HAP-1 (cell line): ENCODE data around the gene TSPAN1.

Source experiments
- DNase-seq, 2 experiments: peaks; one replicate each; pipeline ENCODE4 v3.0.0-alpha.2; 2016 to 2020; ENCODE audit warnings: low spot score in 2 of 2
- H3K27me3 ChIP-seq: fragments of 250-450 bp; sonication (Bioruptor Pico); 2 replicates; pipeline ENCODE4 v1.5.1; 2020; ENCODE audit warnings: low read depth, mild to moderate bottlenecking, moderate library complexity
- H3K36me3 ChIP-seq: fragments of 250-450 bp; sonication (Bioruptor Pico); replicated peaks from 2 replicates; pipeline ENCODE4 v1.5.1; 2020; ENCODE audit warnings: mild to moderate bottlenecking
- H3K4me1 ChIP-seq: fragments of 250-450 bp; sonication (Bioruptor Pico); 2 replicates; pipeline ENCODE4 v1.5.1; 2020; ENCODE audit warnings: mild to moderate bottlenecking
- H3K4me3 ChIP-seq: fragments of 250-450 bp; sonication (Bioruptor Pico); 2 replicates; pipeline ENCODE4 v1.5.1; 2020; ENCODE audit warnings: mild to moderate bottlenecking, moderate library complexity
- H3K9me3 ChIP-seq: fragments of 250-450 bp; sonication (Bioruptor Pico); 2 replicates; pipeline ENCODE4 v1.5.1; 2020; ENCODE audit warnings: mild to moderate bottlenecking, moderate library complexity
- in situ Hi-C: fragments of 300-500 bp; cut with MboI; formaldehyde crosslinking; loops from 3 replicates; pipeline ENCODE4 v1.14.3; 2020; ENCODE audit warnings: low sequenced_read_pairs, inconsistent platforms, mixed read lengths

The TSPAN1 gene

DNA sequence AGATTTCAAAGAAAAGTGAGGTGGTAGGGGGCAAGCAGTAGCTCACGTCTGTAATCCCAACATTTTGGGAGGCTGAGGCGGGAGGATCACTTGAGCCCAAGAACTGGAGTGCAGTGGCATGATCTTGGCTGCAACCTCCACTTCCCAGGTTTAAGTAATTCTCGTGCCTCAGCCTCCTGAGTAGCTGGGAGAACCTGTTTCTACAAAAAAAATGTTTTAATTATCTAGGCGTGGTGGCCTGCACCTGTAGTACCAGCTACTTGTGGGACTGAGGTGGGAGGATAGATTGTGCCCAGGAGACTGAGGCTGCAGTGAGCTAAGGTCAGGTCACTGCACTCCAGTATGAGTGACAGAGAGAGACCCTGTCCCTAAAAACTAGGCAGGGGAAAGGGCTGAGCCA, 2.6 kb upstream of the TSPAN1 start:
- in situ Hi-C loops = no loop called here
- DNase-seq = no peak
- Histone ChIP-seq H3K4me1 (no peaks in the 10 kb centered on the region), H3K9me3 (no peaks in the 10 kb centered on the region), H3K36me3 (no peaks in the 10 kb centered on the region), H3K4me3 (no peak overlapping the region), H3K27me3 (peaks cover 4% of the 10 kb centered on the region)

DNA sequence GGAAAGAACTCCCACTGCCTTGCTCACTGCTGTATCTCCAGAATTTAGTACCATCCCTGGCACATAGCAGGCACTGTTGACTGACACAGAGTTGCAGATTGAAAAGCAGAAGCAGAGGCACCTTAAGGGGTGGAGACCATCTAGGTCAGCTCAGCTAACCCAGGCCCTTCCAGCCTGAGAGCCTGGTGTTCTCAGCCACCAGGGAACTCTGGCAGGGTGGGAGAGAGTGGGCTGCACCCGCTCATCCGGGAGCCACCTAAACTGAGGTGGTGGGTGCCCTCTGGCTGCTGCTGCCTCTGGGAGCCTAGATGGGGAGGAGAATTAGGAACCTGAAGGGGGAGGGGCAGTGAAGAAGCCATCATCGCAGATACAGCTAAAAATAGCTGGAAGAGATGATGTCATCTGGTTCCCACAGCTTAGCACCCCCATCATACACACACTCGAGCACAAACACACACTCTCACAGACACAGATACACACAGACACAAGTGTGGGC, 1.5 kb upstream of the TSPAN1 start:
- Histone ChIP-seq H3K27me3 (peaks cover 4% of the 10 kb centered on the region), H3K9me3 (no peaks in the 10 kb centered on the region), H3K4me1 (no peaks in the 10 kb centered on the region), H3K4me3 (no peak overlapping the region), H3K36me3 (no peaks in the 10 kb centered on the region)
- DNase-seq = no peak
- in situ Hi-C loops = no loop called here

DNA sequence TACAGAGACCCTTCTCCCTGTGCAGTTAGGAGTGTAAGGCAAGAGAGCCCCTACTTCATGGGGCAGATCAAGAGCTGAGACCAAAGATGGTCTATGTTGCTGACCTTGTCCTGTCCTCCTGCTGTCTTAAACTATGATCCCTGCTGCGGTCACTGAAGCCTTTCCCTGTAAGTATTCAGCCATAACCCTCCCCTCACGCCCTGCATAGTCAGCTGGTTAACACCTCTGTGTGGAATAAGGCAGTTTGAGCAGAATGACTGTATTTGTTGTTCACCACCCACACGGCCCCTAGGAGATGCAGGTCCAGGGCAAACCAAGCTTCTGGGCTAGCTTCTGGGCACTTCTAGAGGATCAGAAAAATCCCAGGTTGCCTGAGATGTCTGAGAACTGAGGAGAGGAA, 356 bp downstream of the TSPAN1 start:
- Histone ChIP-seq H3K36me3 (no peaks in the 10 kb centered on the region), H3K27me3 (no peaks in the 10 kb centered on the region; the same call in none of the 2 replicates), H3K4me3 (no peak overlapping the region), H3K4me1 (no peaks in the 10 kb centered on the region), H3K9me3 (no peaks in the 10 kb centered on the region)
- in situ Hi-C loops = loop anchor here (5.0 kb wide), 1 partner anchor 138 kb away; no protein-coding TSS in a partner anchor
- no peak for DNase-seq

DNA sequence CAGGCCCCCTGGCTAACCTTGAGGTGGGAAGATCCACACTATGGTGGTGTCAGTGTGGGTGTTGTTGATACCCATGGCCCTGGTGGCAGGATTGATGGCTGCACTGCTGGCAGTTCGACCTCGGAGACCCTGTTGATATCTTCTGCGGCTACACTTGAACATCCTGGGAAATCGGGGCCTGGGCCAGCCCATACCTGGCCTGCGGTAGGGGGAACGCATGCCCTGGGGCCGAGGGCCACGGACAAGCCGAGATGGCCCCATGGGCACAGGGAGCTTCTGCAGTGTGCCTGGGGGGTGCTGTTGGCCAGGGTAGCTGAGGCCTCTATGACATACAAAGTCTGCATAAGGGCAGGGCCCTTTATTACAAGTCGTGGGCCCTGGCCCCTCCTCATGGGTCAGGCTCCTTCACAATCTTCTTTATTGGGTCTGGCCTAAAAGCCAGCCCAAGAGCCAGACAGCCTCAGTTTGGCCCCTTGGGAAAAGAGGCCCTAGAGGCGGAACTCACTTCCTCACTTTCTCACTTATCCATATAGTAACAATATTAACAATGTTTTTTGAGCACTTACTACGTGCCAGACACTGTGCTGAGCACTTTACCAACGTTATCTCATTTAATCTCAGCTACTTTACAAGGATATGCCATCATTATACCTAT, 1.5 kb downstream of the TSPAN1 start, which contains the start of gene P3R3URF:
Gene P3R3URF, minus strand, starts transcription at position 278 of the 655 bp plus-strand sequence. Its CDS starts 17 bp downstream, at position 261.
- Histone ChIP-seq H3K9me3 (no peaks in the 10 kb centered on the region), H3K4me1 (no peaks in the 10 kb centered on the region), H3K4me3 (no peak within 1 kb of the TSS), H3K27me3 (no peaks in the 10 kb centered on the region; the same call in 1 of the 2 replicates), H3K36me3 (no peaks in the 10 kb centered on the region)
- no peak for DNase-seq
- in situ Hi-C loops = loop anchor here (5.0 kb wide), 1 partner anchor 139 kb away; no protein-coding TSS in a partner anchor

DNA sequence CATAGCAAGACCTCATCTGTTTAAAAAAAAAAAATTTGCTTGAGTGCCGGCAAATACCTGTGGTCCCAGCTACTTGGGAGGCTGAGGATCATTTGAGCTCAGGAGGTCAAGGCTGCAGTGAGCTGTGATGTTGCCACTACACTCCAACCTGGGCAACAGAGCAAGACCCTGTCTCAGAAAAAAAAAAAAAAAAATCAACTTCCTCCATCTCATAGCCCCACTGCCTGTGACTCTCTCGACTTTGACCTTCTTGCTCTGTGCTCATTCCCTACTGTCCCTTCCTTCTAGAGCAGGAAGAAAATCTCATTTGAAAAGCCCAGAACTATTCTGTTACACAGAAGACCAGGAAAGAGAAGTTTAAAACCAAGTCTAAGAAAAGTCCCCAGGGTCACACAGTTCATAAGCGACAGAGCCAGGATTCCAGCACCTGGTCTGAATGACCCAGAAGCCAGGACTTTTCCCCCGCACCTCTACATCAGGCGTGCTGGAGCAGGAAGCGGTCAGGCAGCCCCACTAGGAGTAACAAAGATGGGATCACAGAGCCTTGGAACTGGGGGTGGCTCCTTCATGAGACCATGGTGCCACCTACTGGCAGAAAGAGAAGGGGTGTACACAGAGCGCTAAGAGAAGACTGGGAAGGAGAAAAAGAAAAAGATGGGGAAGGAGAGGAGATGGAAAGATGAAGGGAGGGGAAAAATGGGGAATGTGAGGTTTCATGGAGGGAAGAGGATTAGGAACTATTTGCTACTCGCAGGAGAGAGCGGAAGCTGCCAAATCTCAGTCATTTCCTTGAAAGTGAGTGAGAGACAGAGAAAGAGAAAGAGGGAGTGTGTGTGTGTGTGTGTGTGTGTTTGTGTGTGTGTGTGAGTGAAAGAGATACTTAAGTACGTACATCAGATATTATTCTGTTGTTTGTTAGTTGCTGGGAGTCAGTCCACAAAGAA, 4.5 kb downstream of the TSPAN1 start:
- Histone ChIP-seq H3K9me3 (no peaks in the 10 kb centered on the region), H3K4me3 (no peak overlapping the region), H3K36me3 (no peaks in the 10 kb centered on the region), H3K27me3 (no peaks in the 10 kb centered on the region), H3K4me1 (no peaks in the 10 kb centered on the region)
- DNase-seq = peak; percentile 85 to 90
- in situ Hi-C loops = loop anchor here (5.0 kb wide), 1 partner anchor 142 kb away; no protein-coding TSS in a partner anchor

DNA sequence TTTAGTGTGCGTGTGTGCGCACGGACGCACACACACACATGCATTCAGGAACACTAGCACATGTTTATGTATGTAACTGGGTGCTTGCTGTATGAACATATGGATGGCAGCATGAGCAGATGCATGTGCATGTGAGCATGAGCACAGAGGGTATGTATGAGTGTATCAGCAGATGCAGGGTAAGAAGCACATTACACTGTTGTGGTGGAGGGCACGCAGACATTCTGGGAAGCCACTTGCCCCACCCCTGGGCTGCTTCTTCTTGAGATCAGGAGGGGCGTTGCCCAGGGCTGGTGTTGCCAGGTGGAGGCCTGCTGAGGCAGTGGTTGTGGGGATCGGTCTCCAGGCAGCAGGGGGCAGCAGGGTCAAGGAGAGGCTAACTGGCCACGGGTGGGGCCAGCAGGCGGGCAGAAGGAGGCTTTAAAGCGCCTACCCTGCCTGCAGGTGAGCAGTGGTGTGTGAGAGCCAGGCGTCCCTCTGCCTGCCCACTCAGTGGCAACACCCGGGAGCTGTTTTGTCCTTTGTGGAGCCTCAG, 5.3 kb downstream of the TSPAN1 start:
- no peak for DNase-seq
- in situ Hi-C loops = no loop called here
- H3K9me3 ChIP-seq = no peaks in the 10 kb centered on the region
- no peaks in the 10 kb centered on the region for H3K36me3 ChIP-seq
- H3K4me1 ChIP-seq = no peaks in the 10 kb centered on the region
- H3K4me3 ChIP-seq = no peak overlapping the region
- no peaks in the 10 kb centered on the region for H3K27me3 ChIP-seq

DNA sequence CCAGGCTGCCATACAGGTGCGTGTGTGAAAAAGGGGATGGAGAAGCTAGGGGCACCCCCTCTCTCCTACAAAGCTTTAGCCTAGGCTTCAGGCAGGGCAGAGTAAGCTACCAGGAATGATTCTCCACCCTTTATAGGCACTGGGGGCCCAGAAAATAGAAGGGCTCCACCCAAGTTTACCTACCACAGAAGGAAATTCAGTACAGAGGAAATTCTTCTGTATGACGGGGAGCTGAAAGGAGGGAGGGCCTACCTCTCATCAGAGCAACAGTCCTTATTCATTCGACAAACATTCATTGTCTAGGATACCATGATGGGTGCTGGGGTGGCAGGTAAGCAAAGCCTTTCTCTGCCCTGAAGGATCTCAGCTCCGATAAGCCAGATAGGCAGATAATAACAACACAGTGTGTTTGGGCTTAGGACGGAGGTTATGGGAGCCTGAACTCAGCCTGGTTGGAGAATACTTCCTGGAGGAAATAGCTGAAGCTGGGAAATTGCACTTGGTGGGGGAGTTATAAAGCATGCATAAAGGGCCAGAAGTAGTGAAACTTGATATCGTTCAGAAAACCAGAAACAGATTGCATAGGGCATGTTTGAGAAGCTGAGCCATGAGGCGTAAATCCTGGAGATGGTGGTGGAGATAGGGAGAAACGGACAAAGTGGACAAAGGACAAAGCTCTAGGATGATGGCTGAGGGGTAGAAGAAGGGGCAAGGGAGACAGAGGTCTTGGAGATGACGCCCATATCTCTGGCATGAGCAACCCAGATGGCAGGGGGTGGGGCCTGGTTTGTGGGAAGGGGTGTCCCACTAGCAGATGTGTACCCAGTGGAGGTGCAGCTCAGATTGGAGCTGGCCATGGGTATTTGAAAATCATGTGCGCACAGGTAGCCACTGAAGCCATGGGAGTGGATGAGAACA, 6.7 kb downstream of the TSPAN1 start:
- Histone ChIP-seq H3K9me3 (no peaks in the 10 kb centered on the region), H3K27me3 (no peaks in the 10 kb centered on the region), H3K36me3 (no peaks in the 10 kb centered on the region), H3K4me3 (no peak overlapping the region), H3K4me1 (no peaks in the 10 kb centered on the region)
- no peak for DNase-seq
- in situ Hi-C loops = no loop called here

DNA sequence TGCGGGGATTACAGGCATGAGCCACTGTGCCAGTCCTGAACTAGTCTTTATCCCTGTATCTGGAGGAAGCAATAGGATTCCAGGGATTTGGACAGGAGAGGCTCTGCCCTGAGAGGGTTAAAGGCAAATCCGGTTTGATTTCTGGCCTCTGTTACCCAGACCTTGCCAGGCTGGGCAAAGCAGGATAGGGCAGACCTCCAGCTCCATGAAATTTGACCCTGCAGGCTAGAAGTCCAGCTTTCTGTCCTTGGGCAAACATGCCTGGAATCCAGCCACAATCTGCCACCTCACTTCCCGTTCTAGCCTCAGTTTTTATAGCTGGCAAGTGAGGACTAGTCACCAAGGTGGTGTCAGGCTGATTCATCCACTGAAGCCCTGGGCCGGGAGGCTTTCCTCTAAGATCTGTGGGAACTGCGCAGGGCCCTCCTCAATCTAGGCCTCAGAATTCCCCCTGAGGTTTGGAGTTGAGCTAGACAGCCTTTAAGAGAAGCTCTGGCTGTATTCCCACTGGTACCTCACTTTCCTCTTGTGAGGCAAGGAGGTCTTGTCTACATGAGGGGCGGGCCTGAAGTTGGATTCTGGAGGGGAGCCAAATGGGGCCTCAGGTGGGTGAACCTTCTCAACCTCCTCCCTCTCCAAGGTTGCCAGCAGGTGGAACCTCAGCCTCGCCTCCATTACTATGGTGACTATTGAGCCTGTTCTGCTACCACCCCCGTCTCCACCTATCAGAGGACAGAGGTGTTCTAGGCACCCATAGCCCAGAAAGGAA, 8.4 kb downstream of the TSPAN1 start:
- Histone ChIP-seq H3K9me3 (no peaks in the 10 kb centered on the region), H3K27me3 (no peaks in the 10 kb centered on the region), H3K36me3 (no peaks in the 10 kb centered on the region), H3K4me3 (no peak overlapping the region), H3K4me1 (no peaks in the 10 kb centered on the region)
- in situ Hi-C loops = no loop called here
- no peak for DNase-seq

DNA sequence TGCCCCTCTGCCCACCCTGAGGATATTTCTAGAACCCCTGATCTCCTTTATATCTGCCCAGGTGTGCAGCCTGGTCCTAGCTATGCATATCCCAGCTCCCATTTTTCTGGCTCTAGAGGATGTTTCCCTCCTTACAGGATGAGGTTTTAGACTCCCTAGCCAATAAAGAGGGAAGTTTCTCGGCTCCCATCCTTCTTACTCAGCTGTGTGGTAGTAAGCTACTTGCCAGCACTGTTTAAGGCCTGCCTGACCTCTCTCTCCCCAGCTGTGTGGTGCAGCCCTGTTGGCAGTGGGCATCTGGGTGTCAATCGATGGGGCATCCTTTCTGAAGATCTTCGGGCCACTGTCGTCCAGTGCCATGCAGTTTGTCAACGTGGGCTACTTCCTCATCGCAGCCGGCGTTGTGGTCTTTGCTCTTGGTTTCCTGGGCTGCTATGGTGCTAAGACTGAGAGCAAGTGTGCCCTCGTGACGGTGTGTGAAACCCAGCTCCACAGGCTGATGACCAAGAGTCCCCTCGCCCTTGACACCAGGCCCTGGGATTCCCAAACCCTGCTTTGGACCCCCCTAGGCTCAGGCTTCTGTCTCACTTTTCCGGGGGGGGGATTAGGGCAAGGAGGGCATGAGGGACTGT, 9.2 kb downstream of the TSPAN1 start:
- DNase-seq = no peak
- in situ Hi-C loops = no loop called here
- Histone ChIP-seq H3K27me3 (no peaks in the 10 kb centered on the region), H3K4me1 (no peaks in the 10 kb centered on the region), H3K9me3 (no peaks in the 10 kb centered on the region), H3K4me3 (no peak overlapping the region), H3K36me3 (no peaks in the 10 kb centered on the region)

DNA sequence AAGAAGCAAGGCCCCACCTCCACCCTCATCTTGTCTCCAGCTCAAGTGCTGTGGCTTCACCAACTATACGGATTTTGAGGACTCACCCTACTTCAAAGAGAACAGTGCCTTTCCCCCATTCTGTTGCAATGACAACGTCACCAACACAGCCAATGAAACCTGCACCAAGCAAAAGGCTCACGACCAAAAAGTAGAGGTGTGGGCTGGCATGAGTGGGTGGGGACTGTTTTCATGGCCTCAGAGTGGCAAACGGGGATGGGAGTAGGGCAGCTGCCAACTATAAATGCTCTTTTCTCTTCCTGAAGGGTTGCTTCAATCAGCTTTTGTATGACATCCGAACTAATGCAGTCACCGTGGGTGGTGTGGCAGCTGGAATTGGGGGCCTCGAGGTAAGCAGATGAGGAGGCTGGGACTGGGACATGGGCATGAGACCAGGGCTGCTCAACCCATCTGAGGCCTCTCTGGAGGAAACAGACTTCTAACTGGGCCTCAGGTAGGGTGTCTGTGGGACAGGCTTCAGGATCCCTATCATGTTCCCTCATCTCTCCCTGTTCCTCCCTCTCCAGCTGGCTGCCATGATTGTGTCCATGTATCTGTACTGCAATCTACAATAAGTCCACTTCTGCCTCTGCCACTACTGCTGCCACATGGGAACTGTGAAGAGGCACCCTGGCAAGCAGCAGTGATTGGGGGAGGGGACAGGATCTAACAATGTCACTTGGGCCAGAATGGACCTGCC, 10.2 kb downstream of the TSPAN1 start:
- no peak overlapping the region for H3K4me3 ChIP-seq
- no peaks in the 10 kb centered on the region for H3K9me3 ChIP-seq
- no peaks in the 10 kb centered on the region for H3K4me1 ChIP-seq
- no peak for DNase-seq
- H3K36me3 ChIP-seq = no peaks in the 10 kb centered on the region
- H3K27me3 ChIP-seq = no peaks in the 10 kb centered on the region
- in situ Hi-C loops = no loop called here

DNA sequence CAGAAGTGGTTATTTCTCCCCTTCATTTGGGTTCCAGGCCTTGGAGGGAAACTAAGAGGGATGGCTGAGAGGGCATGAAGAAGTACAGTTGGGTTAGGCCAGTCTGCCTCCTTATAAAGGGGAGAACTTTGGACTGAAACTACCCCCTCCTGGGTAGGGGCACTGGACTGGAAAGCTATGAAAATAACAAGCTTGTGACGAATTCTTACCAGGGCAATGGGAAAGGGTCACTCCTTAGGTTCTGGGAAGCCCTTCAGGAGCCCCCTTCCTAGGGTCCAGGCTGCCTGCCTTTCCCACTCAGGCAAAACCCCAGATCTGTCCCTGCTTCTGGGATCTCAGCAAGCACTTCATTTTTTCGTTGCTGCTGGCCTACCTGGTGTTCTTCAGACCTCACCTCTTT, 11.2 kb downstream of the TSPAN1 start:
- in situ Hi-C loops = no loop called here
- no peak for DNase-seq
- Histone ChIP-seq H3K36me3 (0 out of 2 replicates have a peak, but pooled peaks cover 8% of the 10 kb centered on the region), H3K27me3 (no peaks in the 10 kb centered on the region), H3K9me3 (no peaks in the 10 kb centered on the region), H3K4me3 (no peak overlapping the region), H3K4me1 (no peaks in the 10 kb centered on the region)
